ENCODE results near the gene POLDIP3. TPM values are rescaled to one million over a fixed set of nuclear protein-coding genes. Genes with fewer than 3 reads are reported as not detected.
"Not testable (repeated sequence)": the region's sequence is repeated elsewhere in the genome, so short reads cannot be mapped to it uniquely, and the experiment has no call there.

POLDIP3 gene
- total RNA-seq, 1 donor from 2014 or later = 77.5 TPM

DNA sequence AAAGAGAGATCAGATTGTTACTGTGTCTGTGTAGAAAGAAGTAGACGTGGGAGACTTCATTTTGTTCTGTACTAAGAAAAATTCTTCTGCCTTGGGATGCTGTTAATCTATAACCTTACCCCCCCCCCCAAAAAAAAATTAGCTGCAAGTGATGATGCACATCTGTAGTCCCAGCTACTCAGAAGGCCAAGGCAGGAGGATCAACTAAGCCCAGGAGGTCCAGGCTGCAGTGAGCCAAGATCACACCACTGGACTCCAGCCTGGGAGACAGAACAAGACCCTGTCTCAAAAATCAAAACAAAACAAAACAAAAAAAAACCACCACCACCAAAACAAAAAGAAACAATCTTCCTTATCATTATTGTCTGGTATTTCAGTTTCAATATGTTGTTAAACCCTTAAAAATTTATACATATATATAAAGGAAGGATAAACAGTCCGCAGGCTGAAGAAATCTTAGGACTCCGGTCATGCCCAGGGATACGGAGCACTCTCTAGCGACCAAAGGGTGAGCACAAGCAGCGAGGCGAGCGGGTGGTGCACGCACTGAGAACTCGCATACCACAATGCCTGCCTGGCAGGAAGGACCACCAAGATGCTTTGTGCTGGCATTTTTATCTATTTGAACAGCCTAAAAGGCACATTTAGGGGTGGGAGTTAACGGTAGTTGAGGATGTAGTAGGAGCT is 6.4 kb downstream of the POLDIP3 start:
- Mint-ChIP-seq H3K27ac (no peak overlapping the region), H3K9me3 (no peaks in the 10 kb centered on the region), H3K4me3 (no peak overlapping the region), H3K36me3 (ENCODE audit: low read depth) (peaks cover 68% of the 10 kb centered on the region), H3K4me1 (peaks cover 47% of the 10 kb centered on the region), H3K27me3 (no peaks in the 10 kb centered on the region)
- TF ChIP-seq, protein P1, sequence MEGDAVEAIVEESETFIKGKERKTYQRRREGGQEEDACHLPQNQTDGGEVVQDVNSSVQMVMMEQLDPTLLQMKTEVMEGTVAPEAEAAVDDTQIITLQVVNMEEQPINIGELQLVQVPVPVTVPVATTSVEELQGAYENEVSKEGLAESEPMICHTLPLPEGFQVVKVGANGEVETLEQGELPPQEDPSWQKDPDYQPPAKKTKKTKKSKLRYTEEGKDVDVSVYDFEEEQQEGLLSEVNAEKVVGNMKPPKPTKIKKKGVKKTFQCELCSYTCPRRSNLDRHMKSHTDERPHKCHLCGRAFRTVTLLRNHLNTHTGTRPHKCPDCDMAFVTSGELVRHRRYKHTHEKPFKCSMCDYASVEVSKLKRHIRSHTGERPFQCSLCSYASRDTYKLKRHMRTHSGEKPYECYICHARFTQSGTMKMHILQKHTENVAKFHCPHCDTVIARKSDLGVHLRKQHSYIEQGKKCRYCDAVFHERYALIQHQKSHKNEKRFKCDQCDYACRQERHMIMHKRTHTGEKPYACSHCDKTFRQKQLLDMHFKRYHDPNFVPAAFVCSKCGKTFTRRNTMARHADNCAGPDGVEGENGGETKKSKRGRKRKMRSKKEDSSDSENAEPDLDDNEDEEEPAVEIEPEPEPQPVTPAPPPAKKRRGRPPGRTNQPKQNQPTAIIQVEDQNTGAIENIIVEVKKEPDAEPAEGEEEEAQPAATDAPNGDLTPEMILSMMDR (IDR thresholded peaks at IDR 0.05) = no peak
- intact Hi-C loops (cut with micrococcal nuclease) = no loop called here
- POLR2A ChIA-PET = interaction anchor here (0.6 to 1.0 kb wide), 4 partner anchors 12 to 1019 kb away, joined by 3 to 9 read pairs (median 5); partner anchors contain the start of gene PMM1
- CTCF ChIA-PET = no interaction called here
- ATAC-seq (ENCODE audit: low read depth) (no peak), DNase-seq (no peak)

DNA sequence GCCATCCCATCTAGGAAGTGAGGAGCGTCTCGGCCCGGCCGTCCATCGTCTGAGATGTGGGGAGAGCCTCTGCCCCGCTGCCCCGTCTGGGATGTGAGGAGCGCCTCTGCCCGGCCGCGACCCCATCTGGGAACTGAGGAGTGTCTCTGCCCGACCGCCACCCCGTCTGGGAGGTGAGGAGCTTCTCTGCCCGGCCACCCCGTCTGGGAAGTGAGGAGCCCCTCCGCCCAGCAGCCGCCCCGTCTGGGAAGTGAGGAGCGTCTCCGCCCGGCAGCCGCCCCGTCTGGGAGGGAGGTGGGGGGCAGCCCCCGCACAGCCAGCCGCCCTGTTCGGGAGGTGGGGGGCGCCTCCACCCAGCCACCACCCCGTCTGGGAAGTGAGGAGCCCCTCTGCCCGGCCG is 7.0 kb downstream of the POLDIP3 start:
- peaks cover 42% of the 10 kb centered on the region for H3K4me1 Mint-ChIP-seq
- POLR2A ChIA-PET = interaction anchor here (0.7 kb wide), 1 partner anchor 658 kb away, joined by 9 read pairs; no protein-coding TSS in a partner anchor
- H3K4me3 Mint-ChIP-seq = not testable (repeated sequence)

DNA sequence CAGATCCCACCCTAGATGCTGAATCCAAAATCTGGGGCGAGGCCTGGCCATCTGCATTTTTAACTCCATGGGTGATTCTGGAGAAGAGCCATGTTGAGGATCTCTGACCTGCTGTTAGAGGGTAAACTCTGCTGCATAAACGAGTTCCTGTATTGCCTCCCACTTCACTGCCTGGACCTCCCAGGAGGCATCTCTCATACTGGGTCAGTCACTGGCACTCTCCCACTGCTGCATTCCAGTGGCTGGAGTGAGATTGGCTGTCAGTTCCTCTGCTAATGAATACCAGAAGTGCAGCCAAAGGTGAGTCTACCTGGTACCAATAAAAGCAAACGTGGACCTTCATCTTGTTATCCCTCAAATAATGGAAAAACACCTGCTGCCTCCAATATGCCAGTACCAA is 10.3 kb downstream of the POLDIP3 start:
- H3K4me3 Mint-ChIP-seq = no peak overlapping the region
- TF ChIP-seq, protein P1 (IDR thresholded peaks at IDR 0.05) = no peak
- ATAC-seq (ENCODE audit: low read depth) (no peak), DNase-seq (no peak)
- peaks cover 72% of the 10 kb centered on the region for H3K36me3 Mint-ChIP-seq (ENCODE audit: low read depth)
- H3K9me3 Mint-ChIP-seq = no peaks in the 10 kb centered on the region
- no peaks in the 10 kb centered on the region for H3K27me3 Mint-ChIP-seq
- CTCF ChIA-PET = no interaction called here
- intact Hi-C loops (cut with micrococcal nuclease) = no loop called here
- no peak overlapping the region for H3K27ac Mint-ChIP-seq
- POLR2A ChIA-PET = interaction anchor here (1.6 kb wide), 1 partner anchor 10 kb away, joined by 3 read pairs; the partner anchor contains the start of gene POLDIP3
- H3K4me1 Mint-ChIP-seq = peaks cover 16% of the 10 kb centered on the region

More for the DNA sequence above, 7.0 kb downstream of the POLDIP3 start:
- H3K9me3 Mint-ChIP-seq; H3K27ac Mint-ChIP-seq; H3K27me3 Mint-ChIP-seq; intact Hi-C loops (cut with micrococcal nuclease); CTCF ChIA-PET; ATAC-seq (ENCODE audit: low read depth); DNase-seq: not testable (repeated sequence)
- peaks cover 70% of the 10 kb centered on the region for H3K36me3 Mint-ChIP-seq (ENCODE audit: low read depth)

DNA sequence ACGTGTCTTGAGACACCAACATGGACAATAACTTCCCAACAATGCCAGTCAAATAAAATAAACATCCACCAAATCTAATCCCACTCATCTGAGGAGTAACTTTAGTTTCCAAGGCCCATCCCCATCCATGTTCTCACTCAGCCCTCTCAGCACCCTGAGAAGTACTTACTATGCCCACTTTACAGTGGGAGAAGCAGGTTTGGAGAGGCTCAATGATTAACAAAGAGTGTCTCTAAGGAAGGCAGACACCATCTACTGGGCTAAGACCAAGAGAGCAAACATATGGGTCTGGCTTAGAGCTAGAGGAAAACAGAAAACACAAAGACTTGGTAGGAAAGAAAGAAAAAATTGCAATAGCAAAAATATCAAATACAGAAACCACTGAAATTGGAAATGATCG is 11.3 kb downstream of the POLDIP3 start:
- no peaks in the 10 kb centered on the region for H3K9me3 Mint-ChIP-seq

DNA sequence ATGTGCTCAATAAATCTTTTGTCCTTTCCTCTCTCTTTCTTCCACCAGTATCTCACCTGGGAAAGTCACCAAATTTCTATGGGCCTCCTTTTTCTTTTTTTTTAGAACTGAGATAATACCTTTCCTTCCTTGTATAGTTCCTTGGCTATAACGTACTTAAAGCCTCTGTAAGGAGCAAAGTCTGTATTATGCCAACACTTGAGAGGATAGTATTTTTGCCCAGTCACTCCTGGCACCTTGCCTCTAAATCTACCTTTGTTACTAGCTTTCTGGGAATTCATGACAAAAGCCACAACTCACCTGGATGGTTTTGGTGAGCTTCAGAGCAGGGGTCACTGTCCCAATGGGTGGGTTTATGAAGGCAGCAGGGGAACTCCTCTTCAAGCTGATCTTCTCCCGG is 12.2 kb downstream of the POLDIP3 start:
- DNase-seq (no peak), ATAC-seq (ENCODE audit: low read depth) (no peak)
- TF ChIP-seq, protein P1 (IDR thresholded peaks at IDR 0.05) = no peak
- H3K27ac Mint-ChIP-seq = no peak overlapping the region
- no peak overlapping the region for H3K4me3 Mint-ChIP-seq
- ChIA-PET CTCF (no interaction called here), POLR2A (interaction anchor here (0.9 kb wide), 1 partner anchor 12 kb away, joined by 3 read pairs; the partner anchor contains the start of gene POLDIP3)
- intact Hi-C loops (cut with micrococcal nuclease) = no loop called here
- H3K4me1 Mint-ChIP-seq = peaks cover 10% of the 10 kb centered on the region
- peaks cover 76% of the 10 kb centered on the region for H3K36me3 Mint-ChIP-seq (ENCODE audit: low read depth)
- no peaks in the 10 kb centered on the region for H3K9me3 Mint-ChIP-seq
- H3K27me3 Mint-ChIP-seq = no peaks in the 10 kb centered on the region

More for the DNA sequence above, 11.3 kb downstream of the POLDIP3 start:
- Mint-ChIP-seq H3K27me3 (no peaks in the 10 kb centered on the region), H3K36me3 (ENCODE audit: low read depth) (peaks cover 75% of the 10 kb centered on the region), H3K27ac (no peak overlapping the region), H3K4me3 (no peak overlapping the region), H3K4me1 (peaks cover 10% of the 10 kb centered on the region)
- DNase-seq = no peak
- ChIA-PET CTCF (no interaction called here), POLR2A (no interaction called here)
- intact Hi-C loops (cut with micrococcal nuclease) = no loop called here
- no peak for ATAC-seq (ENCODE audit: low read depth)
- TF ChIP-seq, protein P1 (IDR thresholded peaks at IDR 0.05) = no peak
